Muscle layer of colon (tissue), 2 donors: ENCODE measurements around the gene ZNF728.
"Not testable (repeated sequence)": the region's sequence is repeated elsewhere in the genome, so short reads cannot be mapped to it uniquely, and the experiment has no call there.

Experiments
- H3K27ac ChIP-seq: one replicate; pipeline ENCODE4 v1.7.0; 2013; ENCODE audit warnings: low read depth, mild to moderate bottlenecking, low read length, moderate library complexity
- H3K27me3 ChIP-seq, 2 donors: one replicate each; pipeline ENCODE4 v1.7.0; 2013; ENCODE audit warnings: low read length in 2 of 2, mild to moderate bottlenecking in 2 of 2; ENCODE audit not compliant: insufficient read depth in 2 of 2, control insufficient read depth in 1 of 2
- H3K36me3 ChIP-seq: one replicate; pipeline ENCODE4 v1.7.0; 2013; ENCODE audit warnings: mild to moderate bottlenecking, low read length; ENCODE audit not compliant: insufficient read depth
- H3K4me1 ChIP-seq: one replicate; pipeline ENCODE4 v1.7.0; 2013; ENCODE audit warnings: mild to moderate bottlenecking, low read length; ENCODE audit not compliant: insufficient read depth
- H3K4me3 ChIP-seq, 2 donors: one replicate each; pipeline ENCODE4 v1.7.0; 2013; ENCODE audit warnings: low read length in 2 of 2, low read depth in 1 of 2, mild to moderate bottlenecking in 1 of 2, moderate library complexity in 1 of 2
- H3K9ac ChIP-seq: one replicate; pipeline ENCODE4 v1.7.0; 2013; ENCODE audit warnings: low read length
- H3K9me3 ChIP-seq: one replicate; pipeline ENCODE4 v1.7.0; 2013; ENCODE audit warnings: mild to moderate bottlenecking, low read length
- donor health status: abdominal sarcoma.
- donor health status: Adenocarcinoma of cecum.

The ZNF728 gene

DNA sequence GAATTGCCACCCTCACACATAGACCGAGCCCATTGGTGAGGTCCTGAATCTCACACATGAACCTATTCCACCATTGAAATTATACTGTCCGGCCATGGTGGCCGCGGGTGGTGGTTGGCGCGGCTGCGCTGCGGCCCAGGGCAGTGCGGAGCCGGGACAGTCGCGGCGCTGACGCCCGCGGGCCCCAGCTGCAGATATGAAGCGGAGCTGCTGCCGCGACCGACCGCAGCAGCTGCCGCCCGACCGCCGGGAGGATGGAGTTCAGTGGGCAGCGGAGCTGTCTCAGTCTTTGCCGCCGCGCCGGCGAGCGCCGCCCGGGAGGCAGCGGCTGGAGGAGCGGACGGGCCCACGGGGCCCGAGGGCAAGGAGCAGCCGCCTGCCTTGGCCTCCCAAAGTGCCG, 77.8 kb downstream of the ZNF728 start:
- H3K27me3 ChIP-seq, result not testable (repeated sequence)

More for the DNA sequence above, 77.8 kb downstream of the ZNF728 start:
- not testable (repeated sequence) for H3K36me3 ChIP-seq, H3K9me3 ChIP-seq, H3K27ac ChIP-seq, H3K4me3 ChIP-seq, H3K9ac ChIP-seq, H3K4me1 ChIP-seq
